MM.1S (cell line): ENCODE measurements around the gene ADAMTS2.

Experiments
- EZH2 ChIP-seq: fragments of 300-600 bp; sonication (generic); optimal IDR thresholded peaks from 2 replicates; pipeline ENCODE3; 2017; ENCODE audit warnings: low read depth, mild to moderate bottlenecking, antibody characterized with exemption, low read length, mixed read lengths
- EZH2phosphoT487 ChIP-seq: fragments of 300-600 bp; sonication (generic); IDR thresholded peaks from 2 replicates; pipeline ENCODE4 v1.6.1; 2018; ENCODE audit warnings: antibody characterized with exemption, low read length
- TF ChIP-seq, protein P1 (sequence below): fragments of 300-600 bp; sonication (generic); IDR thresholded peaks from 2 replicates; pipeline ENCODE4 v1.5.1; 2016; ENCODE audit warnings: antibody characterized with exemption, low read length, mixed read lengths

DNA sequence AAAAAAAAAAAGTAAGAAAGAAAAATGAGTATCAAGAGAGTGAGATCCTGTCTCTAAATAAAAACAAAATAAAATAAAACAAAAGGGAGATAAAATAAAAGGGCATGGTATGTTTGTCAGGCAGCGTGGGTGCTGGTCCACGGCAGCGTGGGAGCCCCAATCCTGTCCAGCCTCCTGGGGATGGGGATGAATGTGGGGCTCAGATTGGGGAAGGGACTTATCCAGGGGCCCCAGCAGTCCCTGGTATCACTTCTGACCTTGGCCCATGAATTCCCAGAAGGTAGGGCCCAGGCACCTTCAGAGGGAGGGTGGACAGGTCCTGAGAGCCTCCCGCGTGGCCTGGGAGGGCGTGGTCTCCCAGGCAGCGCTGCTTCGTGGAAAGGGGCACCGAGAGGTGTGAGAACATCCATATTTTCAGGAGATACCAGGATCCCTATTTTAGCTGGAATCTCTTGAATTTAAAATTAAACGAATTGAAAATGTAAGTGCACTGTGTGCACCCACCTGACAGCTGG is 213.9 kb downstream of the ADAMTS2 start:
- TF ChIP-seq, protein P1, sequence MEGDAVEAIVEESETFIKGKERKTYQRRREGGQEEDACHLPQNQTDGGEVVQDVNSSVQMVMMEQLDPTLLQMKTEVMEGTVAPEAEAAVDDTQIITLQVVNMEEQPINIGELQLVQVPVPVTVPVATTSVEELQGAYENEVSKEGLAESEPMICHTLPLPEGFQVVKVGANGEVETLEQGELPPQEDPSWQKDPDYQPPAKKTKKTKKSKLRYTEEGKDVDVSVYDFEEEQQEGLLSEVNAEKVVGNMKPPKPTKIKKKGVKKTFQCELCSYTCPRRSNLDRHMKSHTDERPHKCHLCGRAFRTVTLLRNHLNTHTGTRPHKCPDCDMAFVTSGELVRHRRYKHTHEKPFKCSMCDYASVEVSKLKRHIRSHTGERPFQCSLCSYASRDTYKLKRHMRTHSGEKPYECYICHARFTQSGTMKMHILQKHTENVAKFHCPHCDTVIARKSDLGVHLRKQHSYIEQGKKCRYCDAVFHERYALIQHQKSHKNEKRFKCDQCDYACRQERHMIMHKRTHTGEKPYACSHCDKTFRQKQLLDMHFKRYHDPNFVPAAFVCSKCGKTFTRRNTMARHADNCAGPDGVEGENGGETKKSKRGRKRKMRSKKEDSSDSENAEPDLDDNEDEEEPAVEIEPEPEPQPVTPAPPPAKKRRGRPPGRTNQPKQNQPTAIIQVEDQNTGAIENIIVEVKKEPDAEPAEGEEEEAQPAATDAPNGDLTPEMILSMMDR = no peak
- TF ChIP-seq EZH2 (no peak), EZH2phosphoT487 (no peak)
